ENCODE measurements around the gene MYOZ3.

The MYOZ3 gene

DNA sequence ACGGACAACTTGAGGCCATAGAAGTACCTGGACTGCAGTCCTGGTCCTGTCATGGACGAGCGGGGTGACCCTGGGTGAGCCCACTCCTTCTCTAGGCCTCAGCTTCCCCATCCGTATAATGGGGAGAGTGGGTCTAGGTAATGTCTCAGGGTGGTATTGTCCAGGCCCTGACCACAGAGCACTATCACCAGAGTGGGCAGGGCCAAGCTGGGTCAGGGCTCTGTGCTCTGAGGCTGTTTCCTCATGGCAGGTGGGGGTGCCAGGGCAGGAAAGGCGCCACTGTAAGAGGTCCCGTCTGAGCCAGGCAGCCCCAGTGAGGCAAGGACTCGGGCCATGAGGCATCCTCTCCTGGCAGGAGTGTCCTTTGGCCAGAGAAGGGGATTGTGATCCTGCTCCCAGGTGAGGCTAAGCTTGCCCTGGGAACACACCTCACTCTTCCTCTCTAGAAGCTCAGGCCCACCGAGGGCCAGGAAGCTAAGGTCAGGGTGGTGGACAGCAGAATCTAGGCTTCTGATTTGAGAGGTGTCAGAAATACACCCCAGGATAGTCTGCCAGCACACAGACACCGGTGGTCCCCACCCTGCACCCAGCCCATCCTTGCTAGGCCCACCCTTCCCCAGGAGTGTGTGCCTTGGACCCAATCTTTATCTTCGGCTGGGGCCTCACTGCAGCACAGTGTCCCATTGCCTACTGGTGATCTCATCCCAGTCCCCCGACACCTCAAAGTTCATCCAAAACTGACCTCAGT lies 1.5 kb upstream of the MYOZ3 start:
- DNase-seq (ENCODE audit: low read depth, low spot score) = no peak

DNA sequence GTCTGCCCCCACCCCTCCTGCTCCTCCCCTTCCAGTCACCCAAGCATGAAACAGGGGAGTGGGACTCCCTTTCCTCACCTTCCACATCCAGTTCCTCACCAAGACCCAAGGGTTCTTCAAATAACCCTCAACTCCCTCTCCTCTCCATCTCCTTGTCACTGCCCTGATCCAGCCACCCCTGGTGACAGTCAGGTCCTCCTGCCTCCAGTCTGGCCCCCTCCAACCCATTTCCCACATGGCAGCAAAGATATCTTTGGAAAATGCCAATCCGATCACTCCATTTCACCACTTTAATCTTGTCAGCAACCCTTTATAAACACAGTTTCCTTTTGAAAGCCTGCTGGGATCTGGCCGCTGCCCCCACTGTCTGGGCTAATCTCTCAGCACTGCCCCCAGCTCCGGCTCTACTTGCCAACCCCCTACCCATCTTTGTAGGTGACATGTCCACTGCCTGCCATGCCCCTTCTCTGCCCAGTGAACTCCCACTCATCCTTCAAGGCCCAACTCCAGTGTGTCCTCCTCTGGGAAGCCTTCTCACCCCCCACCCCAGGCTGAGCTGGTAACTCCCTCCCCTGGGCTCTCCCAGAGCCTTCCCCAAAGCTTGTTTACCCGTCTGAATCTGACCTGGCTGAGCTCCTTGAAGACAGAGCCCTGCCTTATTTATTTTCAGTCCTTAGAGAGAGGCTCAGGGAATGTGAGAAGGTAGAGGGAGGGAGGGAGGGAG lies 781 bp upstream of the MYOZ3 start:
- no peak for DNase-seq (ENCODE audit: low read depth, low spot score)

DNA sequence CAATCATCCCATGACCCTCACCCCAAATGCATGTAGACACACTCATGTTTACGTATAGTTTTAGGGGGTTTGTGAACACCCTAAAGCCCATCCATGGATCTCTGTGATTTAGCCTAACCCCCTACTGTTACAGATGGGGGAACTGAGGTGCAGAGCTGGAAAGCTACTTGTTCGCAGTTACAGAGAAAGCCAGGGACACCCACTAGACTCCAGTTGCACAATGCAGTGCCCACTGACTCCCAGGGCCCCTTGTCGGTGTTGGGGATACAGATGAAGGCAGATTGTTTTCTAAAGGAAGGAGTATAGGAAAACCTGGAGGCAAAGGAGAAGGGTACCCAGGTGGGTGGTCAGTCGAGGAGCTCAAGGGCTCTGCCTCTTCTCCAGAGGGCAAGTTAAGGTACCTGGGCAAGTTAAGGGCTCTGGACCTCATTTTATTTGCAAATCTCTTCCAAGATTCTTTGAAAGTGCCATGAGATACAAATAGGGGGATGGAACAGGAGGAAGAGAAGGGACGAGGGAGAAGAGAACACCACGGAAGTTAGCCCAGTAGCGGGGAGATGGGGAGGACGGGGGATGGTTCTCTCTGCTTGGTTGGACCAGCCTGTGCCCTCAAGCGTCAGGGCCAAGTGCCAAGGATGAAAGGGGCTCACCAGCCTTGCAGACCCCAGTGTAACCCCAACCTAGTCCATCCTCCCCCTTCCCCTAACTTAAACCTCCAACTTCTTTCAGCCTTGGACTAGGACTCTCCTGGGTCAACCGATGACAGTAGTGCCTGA lies 958 bp downstream of the MYOZ3 start:
- no peak for DNase-seq (ENCODE audit: low read depth, low spot score)

DNA sequence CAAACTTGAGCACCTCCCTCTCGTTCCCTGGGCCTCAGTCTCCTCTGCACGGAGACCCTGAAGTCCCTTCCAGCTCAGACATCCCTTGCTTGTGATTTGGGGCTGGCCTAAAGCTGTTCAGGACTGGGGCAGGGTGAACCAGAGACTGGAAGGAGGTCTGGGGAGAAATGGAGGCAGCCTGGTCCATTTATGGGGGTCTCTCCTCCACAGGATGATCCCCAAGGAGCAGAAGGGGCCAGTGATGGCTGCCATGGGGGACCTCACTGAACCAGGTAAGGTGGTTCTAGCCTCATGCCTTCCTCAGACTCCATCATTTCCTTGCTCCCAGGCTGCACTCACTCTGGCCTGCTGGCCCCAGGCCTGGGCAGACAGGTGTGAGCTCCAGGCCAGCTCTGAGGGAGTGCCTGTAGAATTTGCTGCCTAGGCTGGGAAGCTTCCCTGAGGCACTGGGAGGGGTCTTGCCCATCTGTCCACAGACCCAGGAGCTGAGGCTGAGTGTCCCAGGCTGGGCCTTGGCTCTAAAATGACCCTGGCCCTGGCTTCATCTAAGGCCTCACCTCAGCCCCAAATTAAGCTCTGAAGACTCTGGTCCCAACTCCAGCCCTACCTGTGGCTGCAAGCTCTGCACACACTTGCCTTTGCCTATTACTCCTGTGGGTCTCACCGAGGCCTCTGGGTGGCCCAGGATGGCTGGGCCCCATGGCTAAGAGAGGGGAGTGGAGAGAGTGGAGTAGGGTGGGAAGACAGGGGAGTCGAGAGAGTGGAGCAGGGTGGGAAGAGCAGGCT lies 1.9 kb downstream of the MYOZ3 start:
- DNase-seq (ENCODE audit: low read depth, low spot score) = no peak

DNA sequence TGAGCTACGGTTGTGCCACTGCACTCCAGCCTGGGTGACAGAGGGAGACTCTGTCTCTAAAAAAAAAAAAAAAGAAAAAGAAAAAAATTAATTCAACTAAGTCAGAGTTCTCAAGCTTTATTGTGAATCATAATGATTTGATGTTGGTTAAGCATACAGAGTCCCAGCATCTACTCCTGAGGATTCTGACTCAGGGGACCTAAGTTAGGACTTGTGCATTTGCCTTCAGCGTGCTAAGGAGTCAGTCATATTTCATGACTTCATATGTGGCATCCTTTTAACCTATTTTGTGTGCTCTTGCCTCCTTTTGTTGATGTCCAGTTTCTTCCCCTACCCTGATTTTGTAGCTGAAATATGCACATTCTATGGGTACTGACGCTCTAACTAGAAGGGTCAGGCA lies 2.9 kb downstream of the MYOZ3 start:
- no peak for DNase-seq (ENCODE audit: low read depth, low spot score)

DNA sequence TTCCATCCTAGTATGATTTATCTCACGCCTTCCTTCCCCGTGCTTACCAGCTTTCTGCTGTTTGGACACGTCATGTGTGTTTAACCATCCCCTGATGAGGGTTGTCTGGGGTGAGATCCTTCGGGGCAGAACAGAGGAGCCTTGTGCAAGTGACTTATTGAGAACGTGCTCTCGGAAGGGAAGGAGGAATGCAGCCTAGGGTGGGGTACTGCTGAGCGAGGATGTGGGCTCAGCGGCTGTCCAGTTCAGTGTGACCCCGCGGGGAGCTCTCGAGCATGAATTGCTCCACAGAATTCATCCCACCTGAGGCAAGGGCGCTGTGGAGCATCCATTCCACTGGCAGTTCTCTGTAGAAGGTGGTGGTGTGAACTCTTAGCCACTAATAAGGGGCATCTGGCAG lies 4.0 kb downstream of the MYOZ3 start:
- DNase-seq (ENCODE audit: low read depth, low spot score) = no peak

DNA sequence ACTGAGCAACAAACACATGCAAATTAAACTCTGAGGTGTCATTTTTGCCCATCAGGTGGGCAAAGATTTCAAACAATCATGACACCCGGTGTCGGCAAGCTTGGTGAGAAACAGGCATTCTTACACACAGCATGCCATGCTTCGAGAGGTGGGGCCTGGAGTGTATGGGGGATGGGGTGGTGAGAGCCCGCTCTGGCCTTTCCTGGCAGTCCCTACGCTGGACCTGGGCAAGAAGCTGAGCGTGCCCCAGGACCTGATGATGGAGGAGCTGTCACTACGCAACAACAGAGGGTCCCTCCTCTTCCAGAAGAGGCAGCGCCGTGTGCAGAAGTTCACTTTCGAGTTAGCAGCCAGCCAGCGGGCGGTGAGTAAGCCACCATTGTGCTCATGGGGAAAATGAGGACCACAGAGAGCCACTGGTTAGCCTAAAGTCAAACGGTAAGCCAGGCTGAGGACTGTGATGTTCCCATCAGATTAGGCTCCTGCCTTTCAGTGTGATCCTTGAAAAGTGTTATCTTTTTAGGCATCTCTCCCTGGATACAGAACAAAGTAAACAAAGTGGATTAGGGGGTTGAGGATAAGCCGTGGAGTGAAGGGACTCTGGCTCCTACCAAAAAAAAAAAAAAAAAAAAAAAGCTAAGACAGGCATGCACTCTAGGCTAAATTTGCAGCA lies 9.4 kb downstream of the MYOZ3 start:
- no peak for DNase-seq (ENCODE audit: low read depth, low spot score)

DNA sequence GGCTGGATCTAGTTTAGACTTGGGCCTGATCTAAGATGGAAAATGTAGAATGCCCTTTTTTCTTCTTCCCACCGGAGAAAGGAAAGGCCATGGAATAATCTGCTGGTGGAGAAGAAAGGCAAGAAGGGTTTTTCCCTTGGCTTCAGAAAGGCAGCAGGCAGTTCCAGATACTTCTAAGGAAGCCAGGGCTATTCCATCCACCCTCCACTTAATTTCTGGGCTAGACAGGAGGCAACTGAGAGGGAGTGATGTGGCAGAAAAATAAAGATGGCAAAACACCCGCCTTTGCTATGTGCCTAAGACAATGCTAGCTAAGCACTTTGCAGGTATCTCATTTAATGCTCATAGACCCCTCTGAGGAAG lies 9.9 kb downstream of the MYOZ3 start:
- DNase-seq (ENCODE audit: low read depth, low spot score) = no peak

DNA sequence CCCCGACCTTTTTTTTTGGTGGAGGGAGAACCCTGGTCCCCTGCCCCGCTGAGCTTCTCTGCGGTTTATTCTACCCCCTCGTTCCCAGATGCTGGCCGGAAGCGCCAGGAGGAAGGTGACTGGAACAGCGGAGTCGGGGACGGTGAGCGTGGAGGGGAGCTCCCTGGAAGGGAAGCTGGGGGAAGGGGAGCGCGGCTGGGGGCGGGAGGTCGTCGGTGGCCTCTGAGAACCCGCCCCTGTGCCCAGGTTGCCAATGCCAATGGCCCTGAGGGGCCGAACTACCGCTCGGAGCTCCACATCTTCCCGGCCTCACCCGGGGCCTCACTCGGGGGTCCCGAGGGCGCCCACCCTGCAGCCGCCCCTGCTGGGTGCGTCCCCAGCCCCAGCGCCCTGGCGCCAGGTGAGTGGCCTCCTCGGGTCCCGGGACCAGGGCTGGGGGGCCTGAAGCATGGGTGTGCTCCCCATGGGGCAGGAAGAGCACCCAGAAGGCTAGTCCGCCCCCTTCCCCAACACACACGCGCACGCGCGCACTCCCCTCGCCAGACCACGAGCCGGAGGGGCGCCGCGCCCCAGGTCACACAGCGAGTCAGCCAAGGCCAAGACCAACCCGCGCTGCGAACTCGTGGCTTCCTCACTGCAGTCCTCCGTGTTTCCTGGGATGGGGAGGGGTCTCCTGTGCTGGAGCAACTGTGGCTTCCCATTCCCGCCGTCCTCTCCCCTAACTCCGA lies 10.6 kb downstream of the MYOZ3 start:
- DNase-seq (ENCODE audit: low read depth, low spot score) = no peak

DNA sequence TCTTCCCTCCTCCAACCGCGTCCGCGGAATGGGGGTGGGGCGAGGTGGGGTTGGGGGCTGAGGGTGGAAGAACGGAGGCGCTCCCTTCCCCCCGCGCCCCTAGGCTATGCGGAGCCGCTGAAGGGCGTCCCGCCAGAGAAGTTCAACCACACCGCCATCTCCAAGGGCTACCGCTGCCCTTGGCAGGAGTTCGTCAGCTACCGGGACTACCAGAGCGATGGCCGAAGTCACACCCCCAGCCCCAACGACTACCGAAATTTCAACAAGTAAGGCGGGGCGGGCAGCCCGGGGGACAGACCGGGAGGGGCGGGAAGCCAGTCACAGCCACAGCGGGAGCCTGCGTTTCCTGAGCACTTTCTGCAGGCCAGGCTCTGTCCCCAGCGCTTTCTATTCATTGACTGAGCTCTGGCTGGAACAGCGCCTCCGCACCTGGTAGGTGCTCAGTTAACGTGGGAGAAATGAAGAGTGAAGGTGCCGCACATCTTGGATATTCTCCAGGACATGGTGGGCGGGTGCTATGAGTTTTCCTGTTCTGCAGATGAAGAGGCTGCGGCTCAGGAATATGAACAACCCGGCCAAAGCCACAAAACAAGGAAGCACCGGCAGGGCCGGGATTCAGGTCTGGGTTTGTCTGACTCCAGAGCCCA lies 11.3 kb downstream of the MYOZ3 start:
- DNase-seq (ENCODE audit: low read depth, low spot score) = no peak

DNA sequence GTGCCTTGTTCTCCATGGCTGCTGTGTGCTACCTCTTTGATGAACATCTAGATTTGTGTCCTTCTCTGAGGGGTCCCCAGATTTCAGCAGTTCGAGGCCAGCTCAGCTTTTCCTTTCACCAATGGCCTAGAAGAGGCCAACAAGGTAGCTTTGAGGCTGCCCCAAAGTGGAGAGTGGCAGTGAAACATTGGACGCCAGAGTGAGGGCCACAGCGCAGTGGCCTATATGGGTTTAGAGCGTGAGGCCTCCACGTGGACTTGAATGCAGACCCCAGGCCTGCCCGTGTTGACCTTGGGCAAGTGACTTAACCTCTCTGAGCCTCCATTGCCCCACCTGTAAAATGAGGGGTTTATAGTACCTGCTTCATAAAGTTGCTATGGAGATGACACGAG lies 11.8 kb downstream of the MYOZ3 start:
- DNase-seq (ENCODE audit: low read depth, low spot score) = no peak

DNA sequence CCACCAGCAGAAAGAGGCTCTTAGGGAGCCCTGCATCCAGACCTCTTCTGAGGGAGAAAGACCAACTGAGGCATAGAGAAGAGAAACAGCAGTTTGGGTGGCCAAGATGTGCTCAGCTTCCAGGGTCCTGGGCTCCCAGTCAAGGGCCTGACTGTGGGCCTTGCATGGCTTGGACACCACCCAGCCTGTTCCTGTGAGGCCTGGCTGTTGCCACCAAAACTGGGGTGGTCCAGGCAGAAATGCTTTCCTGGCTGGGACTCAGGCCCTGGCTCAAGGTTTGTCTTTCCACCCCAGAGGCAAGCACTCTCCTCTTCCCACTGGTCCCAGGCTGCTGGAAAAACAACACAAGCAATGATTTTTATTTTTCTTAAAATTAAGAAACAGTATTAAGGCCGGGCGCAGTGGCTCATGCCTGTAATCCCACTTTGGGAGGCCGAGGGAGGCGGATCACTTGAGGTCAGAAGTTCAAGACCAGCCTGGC lies 13.3 kb downstream of the MYOZ3 start:
- no peak for DNase-seq (ENCODE audit: low read depth, low spot score)

DNA sequence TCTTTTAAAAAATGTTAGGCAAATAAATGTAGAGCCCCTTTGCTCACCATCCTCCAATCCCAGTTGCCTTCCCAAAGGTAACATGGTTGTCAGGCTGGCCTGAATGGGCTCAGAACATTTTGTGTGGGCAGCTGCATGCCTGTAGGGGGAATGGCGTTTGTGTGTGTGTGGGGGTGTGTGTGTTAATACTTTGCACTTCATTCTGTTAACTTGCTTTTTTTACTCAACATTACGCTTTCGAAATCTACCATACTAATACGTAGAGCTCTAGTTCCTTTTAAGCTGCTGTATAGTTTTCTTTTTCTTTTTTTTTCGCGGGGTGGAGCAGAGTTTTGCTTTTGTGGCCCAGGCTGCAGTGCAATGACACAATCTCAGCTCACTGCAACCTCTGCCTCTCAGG lies 14.0 kb downstream of the MYOZ3 start:
- no peak for DNase-seq (ENCODE audit: low read depth, low spot score)

DNA sequence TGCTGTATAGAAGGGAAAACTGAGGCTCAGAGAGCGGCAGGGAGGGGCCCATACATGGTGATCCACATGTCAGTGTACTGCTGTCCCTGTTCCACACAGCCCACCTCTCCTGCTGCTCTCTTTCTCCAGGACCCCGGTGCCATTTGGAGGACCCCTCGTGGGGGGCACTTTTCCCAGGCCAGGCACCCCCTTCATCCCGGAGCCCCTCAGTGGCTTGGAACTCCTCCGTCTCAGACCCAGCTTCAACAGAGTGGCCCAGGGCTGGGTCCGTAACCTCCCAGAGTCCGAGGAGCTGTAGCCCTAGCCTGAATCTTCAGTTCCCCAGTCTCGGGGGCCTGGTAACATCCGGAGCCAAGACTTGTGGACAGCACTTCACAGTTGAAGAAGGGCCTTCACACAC lies 15.5 kb downstream of the MYOZ3 start:
- DNase-seq (ENCODE audit: low read depth, low spot score) = no peak

DNA sequence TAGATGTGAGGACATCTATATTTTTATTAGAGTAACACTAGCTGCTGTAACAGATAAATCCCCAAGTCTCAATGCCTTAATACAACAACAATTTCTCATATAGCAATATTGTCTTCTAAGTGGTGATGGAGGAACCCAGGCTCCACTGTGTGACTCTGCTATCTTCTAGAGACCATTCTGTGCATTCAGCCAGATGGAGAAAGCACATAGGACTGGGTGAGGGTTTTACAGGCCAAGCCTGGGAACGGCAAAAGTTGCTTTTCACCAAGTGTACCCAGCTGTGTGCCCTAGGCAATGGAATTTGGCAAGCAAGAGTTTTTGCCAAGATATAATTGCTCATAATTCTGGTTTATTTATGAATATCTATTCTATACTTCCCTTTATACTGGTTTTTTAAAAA lies 28.1 kb downstream of the MYOZ3 start:
- no peak for DNase-seq (ENCODE audit: low read depth, low spot score)

DNA sequence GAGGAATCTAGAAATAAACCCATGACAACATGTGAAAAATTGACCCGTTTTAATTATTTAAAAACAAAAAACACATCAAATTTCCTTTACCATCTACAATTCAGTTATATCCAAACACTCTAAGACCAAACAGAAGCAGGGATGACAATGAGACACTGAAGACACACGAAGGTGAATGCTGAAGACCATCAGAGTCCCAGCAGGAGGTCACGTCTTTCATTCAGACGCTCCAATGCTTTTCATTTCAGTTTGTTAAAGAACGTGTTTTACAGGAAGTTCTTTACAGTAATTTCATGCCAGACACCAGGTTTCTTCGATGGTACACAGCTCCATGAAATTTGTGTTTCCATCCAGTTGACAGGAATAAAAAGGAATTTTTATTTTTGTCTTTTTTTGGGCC lies 29.7 kb downstream of the MYOZ3 start:
- DNase-seq (ENCODE audit: low read depth, low spot score) = no peak

DNA sequence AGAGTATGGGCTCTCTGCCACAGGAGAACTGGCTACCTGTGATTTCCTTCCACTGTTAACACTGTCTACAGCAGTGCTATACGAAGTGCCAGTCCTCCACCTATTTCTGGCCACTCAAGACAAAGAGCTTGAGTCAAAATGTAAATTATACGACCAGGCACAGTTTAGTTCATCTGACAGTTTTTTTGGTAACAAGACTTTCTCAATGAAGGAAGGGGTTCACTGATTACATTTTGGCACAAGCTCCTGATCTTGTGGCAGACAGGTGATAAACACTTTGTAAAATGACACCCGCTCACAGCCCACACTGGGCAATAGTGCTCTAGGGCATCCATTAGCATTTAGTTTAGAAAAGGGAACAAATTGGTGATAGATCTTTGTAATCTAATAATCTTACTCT lies 31.2 kb downstream of the MYOZ3 start:
- no peak for DNase-seq (ENCODE audit: low read depth, low spot score)

DNA sequence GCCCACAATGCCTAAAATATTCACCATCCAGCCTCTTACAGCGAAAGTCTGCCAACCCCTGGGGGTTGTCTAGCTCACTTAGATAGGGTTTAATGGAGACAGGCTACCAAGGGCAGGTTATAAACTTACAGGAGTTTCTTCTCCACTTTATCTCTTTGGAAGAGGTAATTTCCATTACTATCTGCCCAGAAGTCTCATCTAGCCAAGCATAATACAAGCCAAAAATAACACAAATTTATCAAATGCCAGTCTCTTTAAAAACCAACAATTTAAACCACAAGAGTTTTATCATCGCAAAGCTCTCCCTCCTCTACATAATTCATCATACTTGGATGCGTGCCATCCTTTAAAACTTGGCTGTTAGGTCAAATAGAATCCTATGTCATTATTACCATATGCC lies 33.6 kb downstream of the MYOZ3 start:
- DNase-seq (ENCODE audit: low read depth, low spot score) = no peak

DNA sequence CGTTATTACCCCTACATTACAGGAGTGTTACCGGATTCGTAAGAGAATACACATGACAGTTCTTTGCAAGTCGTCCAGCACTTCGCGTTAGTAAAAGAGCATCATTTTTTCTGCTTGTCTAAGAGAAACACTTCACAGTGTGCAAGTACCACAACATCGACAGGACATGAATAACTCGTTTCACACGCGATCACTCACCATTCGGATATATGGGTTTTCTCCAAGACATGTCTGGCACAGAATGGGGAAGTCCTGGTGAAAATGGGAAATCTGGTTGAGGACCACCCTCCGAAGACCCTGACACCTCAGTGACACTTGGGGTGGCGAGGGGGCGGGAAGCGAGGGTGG lies 39.2 kb downstream of the MYOZ3 start:
- DNase-seq (ENCODE audit: low read depth, low spot score) = peak; percentile 4

Data from brain pericyte (primary cell).